SK-N-SH treated with all-trans-retinoic acid at 6 μM for 48 hours (cell line): ENCODE measurements around the gene GLDN.

Experiments used
- ATAC-seq: fragments of 200-7000 bp; cut with Tn5 transposase; 3 replicates; pipeline ENCODE4 v1.9.1; 2020; ENCODE audit warnings: mild to moderate bottlenecking, moderate library complexity
- ARNTL ChIP-seq: fragments of 450-650 bp; formaldehyde crosslinking; IDR thresholded peaks from 2 replicates; pipeline ENCODE4 v1.5.0; 2020; ENCODE audit warnings: low read depth, mild to moderate bottlenecking, moderate library complexity, borderline replicate concordance
- BACH2 ChIP-seq: fragments of 250-450 bp; sonication (Bioruptor Pico); IDR thresholded peaks from 2 replicates; pipeline ENCODE4 v1.9.0; 2021; ENCODE audit warnings: mild to moderate bottlenecking, borderline replicate concordance
- CREB5 ChIP-seq: fragments of 250-450 bp; sonication (Bioruptor Pico); IDR thresholded peaks from 2 replicates; pipeline ENCODE4 v1.5.1; 2020; ENCODE audit warnings: low read depth, mild to moderate bottlenecking, moderate library complexity
- CSDC2 ChIP-seq: fragments of 250-450 bp; sonication (Bioruptor Pico); IDR thresholded peaks from 2 replicates; pipeline ENCODE4 v1.5.0; 2020; ENCODE audit warnings: mild to moderate bottlenecking, moderate library complexity
- CSRNP3 ChIP-seq: fragments of 250-450 bp; sonication (Bioruptor Pico); IDR thresholded peaks from 2 replicates; pipeline ENCODE4 v1.5.1; 2021; ENCODE audit warnings: mild to moderate bottlenecking, moderate library complexity
- ESRRG ChIP-seq: fragments of 250-450 bp; sonication (Bioruptor Pico); IDR thresholded peaks from 2 replicates; pipeline ENCODE4 v1.6.1; 2021; ENCODE audit warnings: mild to moderate bottlenecking
- GLIS3 ChIP-seq: fragments of 250-450 bp; sonication (Bioruptor Pico); IDR thresholded peaks from 2 replicates; pipeline ENCODE4 v1.5.0; 2020; ENCODE audit warnings: mild to moderate bottlenecking, moderate library complexity
- ISL1 ChIP-seq: fragments of 250-450 bp; sonication (Bioruptor Pico); IDR thresholded peaks from 2 replicates; pipeline ENCODE4 v2.1.2; 2022; ENCODE audit warnings: mild to moderate bottlenecking, moderate library complexity
- PATZ1 ChIP-seq: fragments of 250-450 bp; sonication (Bioruptor Pico); IDR thresholded peaks from 2 replicates; pipeline ENCODE4 v1.8.0; 2020; ENCODE audit warnings: mild to moderate bottlenecking, moderate library complexity, borderline replicate concordance
- POU6F1 ChIP-seq: fragments of 250-450 bp; sonication (Bioruptor Pico); IDR thresholded peaks from 2 replicates; pipeline ENCODE4 v1.8.0; 2021; ENCODE audit warnings: low read depth, mild to moderate bottlenecking, moderate library complexity, borderline replicate concordance
- PPARA ChIP-seq: fragments of 250-450 bp; sonication (Bioruptor Pico); IDR thresholded peaks from 2 replicates; pipeline ENCODE4 v1.5.0; 2020; ENCODE audit warnings: mild to moderate bottlenecking, borderline replicate concordance
- RARB ChIP-seq: fragments of 250-450 bp; sonication (Bioruptor Pico); IDR thresholded peaks from 2 replicates; pipeline ENCODE4 v1.8.0; 2021; ENCODE audit warnings: mild to moderate bottlenecking, moderate library complexity
- SNAI2 ChIP-seq: fragments of 250-450 bp; sonication (Bioruptor Pico); IDR thresholded peaks from 2 replicates; pipeline ENCODE4 v1.5.0; 2020; ENCODE audit warnings: mild to moderate bottlenecking, moderate library complexity
- TCF4 ChIP-seq: fragments of 250-450 bp; sonication (Bioruptor Pico); IDR thresholded peaks from 2 replicates; pipeline ENCODE4 v1.8.0; 2021; ENCODE audit warnings: mild to moderate bottlenecking, moderate library complexity, borderline replicate concordance
- TOX ChIP-seq: fragments of 250-450 bp; sonication (Bioruptor Pico); IDR thresholded peaks from 2 replicates; pipeline ENCODE4 v1.8.0; 2021; ENCODE audit warnings: mild to moderate bottlenecking, moderate library complexity, borderline replicate concordance
- TSHZ2 ChIP-seq: fragments of 250-450 bp; sonication (Bioruptor Pico); IDR thresholded peaks from 2 replicates; pipeline ENCODE4 v1.5.0; 2020; ENCODE audit warnings: mild to moderate bottlenecking, moderate library complexity
- ZFP3 ChIP-seq: fragments of 250-450 bp; sonication (Bioruptor Pico); IDR thresholded peaks from 2 replicates; pipeline ENCODE4 v1.5.0; 2020; ENCODE audit warnings: mild to moderate bottlenecking, moderate library complexity
- ZFP30 ChIP-seq: fragments of 450-650 bp; formaldehyde crosslinking; IDR thresholded peaks from 2 replicates; pipeline ENCODE4 v1.5.0; 2022; ENCODE audit warnings: mild to moderate bottlenecking, moderate library complexity
- ZNF8 ChIP-seq: fragments of 450-650 bp; formaldehyde crosslinking; IDR thresholded peaks from 2 replicates; pipeline ENCODE4 v1.5.0; 2020; ENCODE audit warnings: mild to moderate bottlenecking, moderate library complexity

GLDN gene

GRCh38 chr15:51332206-51333147 is 9.0 kb upstream of the GLDN start:
- no peak for TF ChIP-seq RARB (CRISPR knock-in tag)
- TF ChIP-seq POU6F1 (CRISPR knock-in tag): no peak
- TF ChIP-seq CSRNP3: no peak
- no peak for TF ChIP-seq ARNTL (CRISPR knock-in tag)
- TF ChIP-seq PPARA: no peak
- TF ChIP-seq ISL1 (CRISPR knock-in tag): no peak
- no peak for TF ChIP-seq CSDC2 (CRISPR knock-in tag)
- TF ChIP-seq SNAI2 (CRISPR knock-in tag): no peak
- no peak for TF ChIP-seq GLIS3
- no peak for TF ChIP-seq ZFP30 (CRISPR knock-in tag)
- TF ChIP-seq TOX: no peak
- no peak for TF ChIP-seq ZNF8 (CRISPR knock-in tag)
- TF ChIP-seq BACH2: no peak
- TF ChIP-seq ZFP3 (CRISPR knock-in tag): no peak
- no peak for TF ChIP-seq TSHZ2 (CRISPR knock-in tag)
- ATAC-seq: no peak

GRCh38 chr15:51333571-51333970 is 7.9 kb upstream of the GLDN start:
- ATAC-seq: no peak
- TF ChIP-seq ARNTL (CRISPR knock-in tag) (no peak), ZNF8 (CRISPR knock-in tag) (no peak), PATZ1 (CRISPR knock-in tag) (no peak), CREB5 (CRISPR knock-in tag) (no peak), ZFP30 (CRISPR knock-in tag) (no peak), TSHZ2 (CRISPR knock-in tag) (no peak), BACH2 (no peak), ESRRG (CRISPR knock-in tag) (no peak), TCF4 (no peak), ZFP3 (CRISPR knock-in tag) (no peak), ISL1 (CRISPR knock-in tag) (no peak), GLIS3 (no peak)
